Gastrocnemius medialis (tissue), 4 donors: ENCODE data around the gene MZT2B.
"Not testable (repeated sequence)": the region's sequence is repeated elsewhere in the genome, so short reads cannot be mapped to it uniquely, and the experiment has no call there.

Experiments
- POLR2A ChIP-seq, 2 donors: fragments of 450-650 bp; IDR thresholded peaks; one replicate each; pipeline ENCODE4 v1.6.1; 2017; ENCODE audit warnings: antibody characterized with exemption in 2 of 2, mild to moderate bottlenecking in 2 of 2, moderate library complexity in 2 of 2
- TF ChIP-seq, protein P1 (sequence below), 5 experiments: fragments of 450-650 bp in 3 of 5; fragments of 200-600 bp in 2 of 5; sonication (generic) in 2 of 5; IDR thresholded peaks in 4 of 5; conservative IDR thresholded peaks in 1 of 5; 1 replicate in 4 of 5; 2 replicates in 1 of 5; pipeline ENCODE4 v1.5.1; 2016 to 2019; ENCODE audit warnings: antibody characterized with exemption in 5 of 5, mild to moderate bottlenecking in 3 of 5, moderate library complexity in 3 of 5

DNA sequence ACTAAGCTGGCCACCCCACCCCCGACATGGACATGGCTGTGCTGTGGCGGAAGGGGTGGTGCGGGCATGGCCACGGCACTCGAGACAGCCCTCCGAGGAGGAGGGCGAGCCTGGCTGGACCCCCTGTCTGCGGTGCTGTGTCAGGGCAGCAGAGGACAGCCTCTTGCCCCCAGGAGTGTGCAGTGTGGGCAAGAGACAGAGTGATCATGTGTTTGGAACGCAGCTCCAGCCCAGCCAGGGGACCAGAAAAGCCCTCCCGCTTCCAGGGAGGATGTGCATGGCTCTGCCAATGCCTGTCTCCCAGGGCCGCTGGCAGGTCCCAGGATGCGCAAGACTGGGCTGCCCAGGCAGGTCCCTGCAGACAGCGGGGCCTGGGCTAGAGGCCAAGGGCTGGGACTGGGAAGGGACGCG is 43.2 kb upstream of the MZT2B start:
- TF ChIP-seq POLR2A (IDR thresholded peaks at IDR 0.05): not testable (repeated sequence)
- TF ChIP-seq, protein P1, sequence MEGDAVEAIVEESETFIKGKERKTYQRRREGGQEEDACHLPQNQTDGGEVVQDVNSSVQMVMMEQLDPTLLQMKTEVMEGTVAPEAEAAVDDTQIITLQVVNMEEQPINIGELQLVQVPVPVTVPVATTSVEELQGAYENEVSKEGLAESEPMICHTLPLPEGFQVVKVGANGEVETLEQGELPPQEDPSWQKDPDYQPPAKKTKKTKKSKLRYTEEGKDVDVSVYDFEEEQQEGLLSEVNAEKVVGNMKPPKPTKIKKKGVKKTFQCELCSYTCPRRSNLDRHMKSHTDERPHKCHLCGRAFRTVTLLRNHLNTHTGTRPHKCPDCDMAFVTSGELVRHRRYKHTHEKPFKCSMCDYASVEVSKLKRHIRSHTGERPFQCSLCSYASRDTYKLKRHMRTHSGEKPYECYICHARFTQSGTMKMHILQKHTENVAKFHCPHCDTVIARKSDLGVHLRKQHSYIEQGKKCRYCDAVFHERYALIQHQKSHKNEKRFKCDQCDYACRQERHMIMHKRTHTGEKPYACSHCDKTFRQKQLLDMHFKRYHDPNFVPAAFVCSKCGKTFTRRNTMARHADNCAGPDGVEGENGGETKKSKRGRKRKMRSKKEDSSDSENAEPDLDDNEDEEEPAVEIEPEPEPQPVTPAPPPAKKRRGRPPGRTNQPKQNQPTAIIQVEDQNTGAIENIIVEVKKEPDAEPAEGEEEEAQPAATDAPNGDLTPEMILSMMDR (IDR thresholded peaks at IDR 0.05 in 4 of 5, conservative IDR thresholded peaks at IDR 0.05 in 1 of 5): not testable (repeated sequence)
